HG03571 (cell line): ENCODE results near the gene IGF2R.

ENCODE experiments used
- ATAC-seq: cut with Tn5 transposase; IDR thresholded peaks from one replicate; pipeline ENCODE4 v1.9.1; 2021; ENCODE audit not compliant: unreplicated experiment

The IGF2R gene

DNA sequence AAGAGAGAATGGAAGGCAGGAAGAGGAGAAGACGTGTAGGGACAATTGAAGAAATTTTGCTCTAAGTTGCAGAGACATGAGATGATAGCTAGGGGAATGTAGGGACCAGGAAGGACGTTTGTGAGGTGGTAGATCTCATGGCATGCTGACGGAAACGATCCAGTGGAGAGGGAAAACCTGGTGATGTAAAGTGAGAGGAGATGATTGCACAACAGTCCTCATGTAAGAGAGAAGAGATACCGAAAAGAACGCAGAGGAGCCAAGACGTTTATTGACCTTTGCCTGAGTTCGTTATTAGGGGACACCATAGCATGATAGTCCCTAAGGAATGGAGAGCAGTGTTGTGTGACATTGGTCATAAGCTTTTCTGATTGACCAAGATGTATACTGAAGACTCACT is 55.3 kb downstream of the IGF2R start:
- ATAC-seq, result no peak

DNA sequence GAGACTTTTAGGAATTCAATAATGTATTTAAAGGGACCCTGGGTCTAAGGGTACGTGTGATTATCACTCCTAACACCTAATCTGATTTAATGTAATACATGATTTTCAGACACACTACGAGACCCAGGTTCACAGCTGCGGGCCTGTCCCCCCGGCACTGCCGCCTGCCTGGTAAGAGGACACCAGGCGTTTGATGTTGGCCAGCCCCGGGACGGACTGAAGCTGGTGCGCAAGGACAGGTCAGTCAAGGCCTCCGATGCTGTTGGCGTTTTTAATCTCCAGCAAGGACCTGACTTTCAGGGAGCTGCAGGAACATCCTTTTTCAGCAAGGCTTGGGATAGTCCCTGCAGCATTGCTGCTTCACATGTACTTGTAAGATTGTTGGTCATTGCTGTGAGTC is 58.2 kb downstream of the IGF2R start:
- ATAC-seq, result no peak

DNA sequence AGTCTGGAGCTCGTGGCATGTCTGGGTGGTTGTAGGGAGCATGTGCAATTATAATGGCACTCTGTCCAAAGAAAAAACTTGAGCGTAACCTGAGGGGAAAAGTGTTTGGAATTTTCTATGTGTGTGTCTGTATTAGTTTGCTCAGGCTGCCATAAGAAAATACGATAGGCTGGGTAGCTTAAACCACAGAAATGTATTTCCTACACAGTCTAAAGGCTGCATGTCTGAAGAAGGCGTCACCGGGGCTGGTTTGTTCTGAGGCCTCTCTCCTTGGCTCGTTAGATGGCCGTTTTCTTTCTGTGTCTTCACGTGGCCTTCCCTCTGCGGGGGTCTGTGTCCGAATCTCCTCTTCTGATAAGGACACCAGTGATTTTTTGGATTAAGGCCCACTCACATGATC is 59.0 kb downstream of the IGF2R start:
- ATAC-seq, result no peak

DNA sequence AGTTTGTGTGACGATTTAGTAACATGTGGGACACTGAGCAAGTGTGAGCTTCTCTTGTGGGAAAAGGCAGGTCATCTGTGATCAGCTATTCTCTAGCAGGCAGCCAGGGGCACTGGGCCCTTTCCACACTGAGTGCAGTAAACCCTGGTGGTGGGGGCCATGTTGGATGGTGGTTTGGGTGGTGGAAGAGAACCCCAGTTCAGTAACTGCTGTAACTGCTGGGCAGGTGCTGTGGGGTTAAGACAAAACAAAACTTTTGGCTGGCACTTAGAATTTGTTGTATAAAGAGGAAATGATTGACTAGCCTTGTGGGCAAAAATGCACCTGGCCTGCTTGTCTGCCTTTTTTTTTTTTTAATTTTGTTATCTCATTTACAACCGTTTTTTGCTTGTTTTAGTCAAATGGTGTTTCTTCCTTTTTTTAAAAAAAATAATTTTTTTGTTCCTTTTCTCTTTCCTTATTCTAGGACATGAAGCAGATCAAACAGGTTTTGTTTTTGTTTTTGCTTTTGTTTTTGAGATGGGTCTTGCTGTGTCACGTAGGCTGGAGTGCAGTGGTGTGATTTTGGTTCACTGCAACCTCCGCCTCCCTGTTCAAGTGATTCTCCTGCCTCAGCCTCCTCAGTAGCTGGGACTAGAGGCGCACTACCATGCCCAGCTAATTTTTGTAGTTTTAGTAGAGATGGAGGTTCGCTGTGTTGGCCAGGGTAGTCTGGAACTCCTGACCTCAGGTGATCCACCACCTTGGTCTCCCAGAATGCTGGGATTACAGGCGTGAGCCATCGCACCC is 59.8 kb downstream of the IGF2R start:
- no peak for ATAC-seq

DNA sequence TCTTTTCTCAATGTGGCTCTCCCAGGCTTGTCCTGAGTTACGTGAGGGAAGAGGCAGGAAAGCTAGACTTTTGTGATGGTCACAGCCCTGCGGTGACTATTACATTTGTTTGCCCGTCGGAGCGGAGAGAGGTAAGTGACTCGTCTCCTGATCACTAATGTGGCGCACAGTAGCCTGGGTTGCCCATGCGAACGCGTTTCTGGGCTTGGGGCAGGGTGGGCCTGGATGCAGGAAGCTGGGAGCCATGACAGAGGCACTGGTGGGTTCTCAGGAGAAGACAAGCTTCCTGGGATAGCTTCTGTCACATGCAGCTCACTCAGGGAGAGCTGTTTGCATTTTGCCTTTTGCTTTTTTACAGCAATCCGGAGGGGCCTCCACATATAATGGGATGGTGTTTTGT is 60.6 kb downstream of the IGF2R start:
- ATAC-seq, result no peak

DNA sequence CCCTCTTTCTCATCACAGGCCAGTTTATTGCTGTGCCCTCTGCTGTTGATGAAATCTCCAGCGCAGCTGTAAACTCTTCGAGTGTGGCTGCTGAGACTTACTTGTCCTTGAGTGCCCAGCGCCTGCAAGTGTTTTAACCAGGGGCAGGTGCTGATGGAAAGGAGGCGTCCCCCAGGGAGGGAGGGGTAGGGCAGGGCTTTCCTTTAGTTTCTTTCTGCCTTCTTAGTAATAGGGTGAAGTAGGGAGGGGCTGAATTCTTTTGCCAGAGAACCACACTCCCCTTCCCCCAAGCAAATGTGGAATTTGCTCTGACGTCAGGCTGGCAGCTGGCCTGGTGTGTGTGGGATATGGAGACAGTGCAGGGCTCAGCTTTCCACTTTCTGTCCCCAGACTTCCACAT is 61.2 kb downstream of the IGF2R start:
- no peak for ATAC-seq

DNA sequence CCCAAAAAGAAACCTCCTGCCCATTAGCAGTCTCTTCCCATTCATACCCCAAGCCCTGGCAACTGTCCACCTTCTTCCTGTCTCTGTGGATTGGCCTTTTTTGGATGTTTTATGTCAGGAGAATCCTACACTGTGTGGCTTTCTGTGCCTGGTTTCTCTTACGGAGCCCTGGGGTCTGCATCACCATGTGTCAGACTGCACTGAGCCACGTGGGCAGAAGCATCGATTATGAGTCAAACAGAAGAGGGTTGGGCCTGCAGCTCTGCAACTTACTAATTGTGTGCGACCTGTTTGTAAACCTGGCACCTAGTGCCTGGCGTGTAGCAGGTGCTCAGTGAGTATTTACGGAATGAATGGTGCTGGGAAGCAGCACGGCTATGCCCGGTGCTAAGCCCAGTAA is 62.6 kb downstream of the IGF2R start:
- no peak for ATAC-seq

DNA sequence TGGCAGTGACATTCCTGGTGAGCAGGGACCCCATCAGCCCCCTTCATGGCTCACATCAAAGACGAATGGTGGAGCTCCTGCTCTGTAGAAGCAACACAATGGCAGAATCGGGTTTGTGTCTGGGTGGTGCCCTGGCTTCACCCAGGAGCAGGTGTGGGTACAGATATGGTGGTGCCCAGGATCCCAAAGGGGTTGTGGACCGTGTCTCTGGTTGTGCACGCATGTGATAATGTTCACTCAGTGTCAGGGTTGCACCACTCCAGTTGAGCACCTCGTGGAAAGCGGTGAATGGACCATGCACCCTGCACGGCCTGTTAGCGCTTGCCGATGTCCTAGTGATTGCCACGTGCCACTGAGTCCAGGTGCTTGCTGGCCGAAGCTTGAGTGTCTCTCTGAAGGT is 63.0 kb downstream of the IGF2R start:
- ATAC-seq, result no peak

DNA sequence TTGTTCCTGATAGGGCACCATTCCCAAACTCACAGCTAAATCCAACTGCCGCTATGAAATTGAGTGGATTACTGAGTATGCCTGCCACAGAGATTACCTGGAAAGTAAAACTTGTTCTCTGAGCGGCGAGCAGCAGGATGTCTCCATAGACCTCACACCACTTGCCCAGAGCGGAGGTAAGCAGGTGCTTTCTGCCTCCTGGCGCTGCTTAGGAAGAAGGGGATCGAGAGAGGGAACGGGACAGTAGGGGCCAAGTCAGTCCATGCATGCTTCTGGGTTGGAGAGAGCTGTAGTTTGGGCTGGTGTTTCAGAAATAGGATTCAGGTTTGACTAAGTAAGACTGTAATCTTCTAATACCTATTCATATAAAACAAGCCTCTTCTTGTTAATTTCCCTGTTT is 63.7 kb downstream of the IGF2R start:
- ATAC-seq, result no peak

DNA sequence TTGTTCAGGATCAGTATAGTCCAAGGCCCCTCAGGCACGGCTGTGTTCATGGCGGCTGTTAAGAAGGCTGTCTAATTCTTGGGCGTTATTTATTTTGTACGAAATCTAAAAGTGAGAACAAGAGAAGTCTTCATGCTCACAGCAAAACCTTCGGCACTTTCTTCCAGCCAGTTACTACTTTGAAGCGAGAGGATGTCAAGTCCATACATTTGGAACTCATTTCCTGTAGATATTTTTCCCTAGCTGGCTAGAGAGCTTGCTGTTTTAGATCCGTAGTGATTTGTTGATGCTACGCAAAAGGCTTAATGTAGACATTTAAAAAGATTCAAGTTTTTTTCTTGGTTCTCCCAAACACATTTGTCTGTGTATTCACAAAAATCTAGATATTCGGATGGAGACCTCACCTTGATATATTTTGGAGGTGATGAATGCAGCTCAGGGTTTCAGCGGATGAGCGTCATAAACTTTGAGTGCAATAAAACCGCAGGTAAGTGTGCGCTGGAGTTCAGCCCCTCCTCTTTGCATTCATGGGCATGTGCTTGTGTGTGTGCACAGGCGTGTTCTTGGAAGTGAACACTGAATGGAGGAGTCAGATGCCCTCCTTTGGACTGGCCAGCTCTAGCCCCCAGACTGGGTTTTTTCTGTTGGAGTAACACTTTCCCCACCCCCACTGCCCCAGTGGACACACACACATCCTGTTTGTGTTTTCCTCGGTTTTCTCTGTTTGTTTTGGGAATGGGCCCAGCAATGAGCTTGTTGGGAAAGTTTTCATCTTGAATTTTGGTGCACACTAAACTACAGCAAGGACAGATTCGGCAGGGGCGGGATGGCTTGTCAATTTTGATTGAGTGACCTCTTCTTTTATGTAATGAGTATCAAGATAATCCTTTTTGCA is 65.4 kb downstream of the IGF2R start:
- ATAC-seq, result no peak

DNA sequence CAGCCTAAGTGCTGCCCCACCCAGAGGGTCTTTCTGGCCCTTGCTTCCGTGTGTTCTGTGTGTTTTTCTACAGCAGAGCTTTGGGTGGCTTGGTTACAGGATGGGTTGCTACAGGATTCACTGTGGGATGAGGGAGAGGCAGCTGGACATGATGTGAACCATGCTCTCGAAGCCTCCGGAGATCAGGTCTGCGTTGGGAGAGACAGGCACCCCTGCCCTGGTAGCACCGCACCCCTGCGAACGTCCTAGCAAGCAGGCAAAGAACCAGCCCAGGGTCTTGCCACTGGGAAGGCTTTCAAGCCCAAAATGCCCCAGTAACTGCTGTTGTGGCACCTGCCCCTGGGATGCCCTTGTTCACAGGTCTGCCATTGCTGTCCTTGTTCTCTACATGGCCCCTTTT is 66.4 kb downstream of the IGF2R start:
- no peak for ATAC-seq

DNA sequence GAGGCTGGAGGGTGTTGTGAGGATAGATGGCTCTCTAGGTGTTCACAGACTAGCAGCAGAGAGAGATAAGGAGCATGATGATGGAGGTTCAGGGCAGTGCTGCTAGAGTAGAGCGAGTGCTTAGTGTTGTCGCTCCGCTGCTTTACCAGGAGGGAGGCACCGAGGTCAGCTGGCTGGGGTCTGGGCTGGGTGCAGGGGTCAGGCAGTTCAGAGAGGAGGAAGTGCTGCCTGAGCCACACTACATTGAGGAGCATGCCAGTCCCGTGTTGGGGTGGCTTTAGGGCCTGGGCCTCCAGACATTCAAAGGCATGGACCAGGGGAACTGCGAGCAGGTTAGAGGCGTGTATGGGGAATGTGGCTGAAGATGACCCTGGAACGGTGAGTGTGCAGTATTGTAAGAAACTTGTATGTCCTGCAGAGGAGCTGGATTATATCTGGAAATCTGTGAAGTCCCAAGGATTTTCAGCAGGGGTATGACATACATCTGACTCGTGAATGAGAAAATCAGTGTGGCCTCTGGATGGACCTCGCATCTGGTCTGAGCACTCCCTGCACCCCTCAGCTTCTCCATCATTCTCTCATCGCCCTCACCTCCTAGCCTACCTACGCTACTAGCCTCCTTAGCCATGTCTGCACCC is 66.9 kb downstream of the IGF2R start:
- no peak for ATAC-seq

DNA sequence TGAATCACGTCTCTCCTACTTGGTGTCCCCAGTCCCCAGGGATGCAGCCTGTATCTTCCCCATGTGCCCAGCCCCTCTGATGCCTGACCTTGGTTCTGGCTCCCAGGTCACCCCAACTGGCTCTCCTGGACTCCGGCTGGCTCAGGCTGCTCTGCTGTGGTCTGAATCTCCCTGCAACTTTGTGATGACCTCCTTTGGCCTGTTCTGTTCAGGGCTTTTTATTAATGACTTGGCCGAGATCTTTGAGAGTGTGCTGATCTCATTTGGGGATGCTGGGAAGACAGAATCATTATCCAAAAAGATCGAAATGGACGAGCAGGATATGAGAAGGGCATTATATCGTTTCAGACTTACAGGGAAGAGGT is 67.4 kb downstream of the IGF2R start:
- no peak for ATAC-seq

DNA sequence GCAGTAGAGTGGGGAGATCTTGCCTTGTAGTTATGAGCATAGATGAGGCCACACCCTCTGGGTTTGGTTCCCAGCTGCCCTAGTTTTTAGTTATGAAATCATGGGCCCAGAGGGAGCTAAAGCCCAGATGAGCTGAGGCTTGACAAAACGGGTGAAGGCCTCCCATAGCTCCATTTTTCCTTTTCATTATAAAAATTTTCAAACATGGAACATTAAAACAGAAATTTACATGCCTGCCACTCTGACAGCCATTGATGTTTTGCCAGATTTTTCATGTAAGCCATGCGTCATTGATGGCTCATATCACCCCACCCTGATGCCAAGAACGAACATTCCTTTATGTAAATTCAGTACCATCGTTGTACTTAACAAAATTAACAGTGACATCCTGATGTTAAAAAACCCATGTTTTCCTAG is 67.9 kb downstream of the IGF2R start:
- no peak for ATAC-seq

DNA sequence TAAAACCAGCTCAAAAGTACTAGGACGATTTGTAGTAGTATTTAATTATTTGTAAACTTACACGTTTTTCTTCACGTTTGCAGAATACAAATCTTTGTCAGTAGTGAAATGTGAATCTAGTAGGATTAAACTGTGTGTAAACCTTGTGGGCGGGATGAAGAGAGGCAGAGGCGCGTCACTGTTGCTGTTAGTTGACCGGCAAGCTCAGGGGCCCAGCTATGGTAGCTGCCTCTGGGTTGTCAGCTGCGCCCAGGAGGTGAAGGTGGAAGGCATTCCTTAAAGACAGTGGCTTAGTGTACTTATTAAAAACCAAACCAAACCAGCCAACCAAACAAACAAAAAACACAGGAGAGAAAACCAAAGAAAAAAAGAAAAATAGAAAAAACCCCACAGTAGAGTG is 69.6 kb downstream of the IGF2R start:
- no peak for ATAC-seq

DNA sequence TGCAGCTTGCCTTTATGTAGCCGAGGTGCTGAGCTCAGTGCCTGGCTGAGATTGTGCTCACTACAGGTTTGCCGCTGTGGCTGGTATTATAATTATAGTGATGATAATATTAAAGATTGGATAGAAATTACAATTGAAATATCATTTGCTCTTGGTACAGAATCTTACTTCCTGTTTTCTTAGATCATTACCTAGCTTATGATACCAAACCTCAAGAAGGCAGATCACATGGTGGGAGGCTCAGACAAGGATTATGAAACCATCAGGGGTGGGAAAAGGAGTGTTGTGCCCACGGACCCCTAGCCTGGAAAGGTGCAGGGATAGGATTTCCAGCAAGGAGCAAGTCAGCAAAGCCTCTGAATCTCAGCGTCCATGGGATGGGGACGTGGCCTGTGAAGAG is 70.6 kb downstream of the IGF2R start:
- ATAC-seq, result no peak

DNA sequence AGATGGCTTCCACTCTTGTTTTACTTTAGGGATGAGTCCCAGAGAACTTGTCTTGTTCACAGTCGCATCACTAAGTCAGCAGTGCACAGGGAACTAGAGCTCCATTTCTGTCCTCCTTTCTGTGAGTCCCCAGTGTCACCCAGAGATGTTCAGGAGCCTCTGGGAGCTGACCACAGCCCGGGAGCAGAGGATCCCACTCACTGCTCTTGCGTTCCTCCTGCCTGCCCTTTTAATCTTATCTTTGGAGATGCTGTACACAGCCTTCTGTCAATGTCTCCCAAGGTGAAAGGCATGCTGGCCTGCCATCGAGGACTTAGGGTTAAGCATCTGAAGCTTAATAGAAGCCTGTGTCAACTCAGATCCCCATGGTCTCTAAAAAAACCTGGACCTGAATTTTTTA is 71.2 kb downstream of the IGF2R start:
- ATAC-seq, result no peak

DNA sequence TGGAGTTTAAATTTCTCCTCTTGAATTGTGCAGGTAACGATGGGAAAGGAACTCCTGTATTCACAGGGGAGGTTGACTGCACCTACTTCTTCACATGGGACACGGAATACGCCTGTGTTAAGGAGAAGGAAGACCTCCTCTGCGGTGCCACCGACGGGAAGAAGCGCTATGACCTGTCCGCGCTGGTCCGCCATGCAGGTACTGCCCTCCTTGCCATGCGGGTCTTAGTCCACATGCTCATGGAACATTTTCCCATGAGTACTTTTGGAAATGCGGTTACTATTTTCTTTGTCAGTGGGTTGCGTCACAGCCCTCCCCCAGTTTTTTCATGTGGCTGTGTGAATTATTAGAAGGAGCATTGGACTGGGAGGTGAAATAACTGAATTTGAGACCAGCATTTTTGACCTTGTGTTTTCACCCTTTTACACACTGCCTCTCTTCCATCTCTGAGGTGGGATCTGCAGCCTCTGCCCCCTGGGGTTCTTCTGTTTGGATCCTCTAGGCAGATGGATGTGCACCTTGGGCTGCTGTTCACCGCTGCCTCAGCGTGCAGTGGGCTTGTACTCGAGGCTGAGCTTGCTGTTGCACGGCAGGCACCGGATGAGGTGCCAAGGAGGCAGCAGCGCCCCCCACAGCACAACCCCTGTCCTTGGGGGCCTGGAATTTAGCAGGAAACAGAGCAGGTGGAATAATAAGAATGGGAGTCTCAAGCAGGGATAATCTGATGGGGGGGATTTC is 71.8 kb downstream of the IGF2R start:
- no peak for ATAC-seq

DNA sequence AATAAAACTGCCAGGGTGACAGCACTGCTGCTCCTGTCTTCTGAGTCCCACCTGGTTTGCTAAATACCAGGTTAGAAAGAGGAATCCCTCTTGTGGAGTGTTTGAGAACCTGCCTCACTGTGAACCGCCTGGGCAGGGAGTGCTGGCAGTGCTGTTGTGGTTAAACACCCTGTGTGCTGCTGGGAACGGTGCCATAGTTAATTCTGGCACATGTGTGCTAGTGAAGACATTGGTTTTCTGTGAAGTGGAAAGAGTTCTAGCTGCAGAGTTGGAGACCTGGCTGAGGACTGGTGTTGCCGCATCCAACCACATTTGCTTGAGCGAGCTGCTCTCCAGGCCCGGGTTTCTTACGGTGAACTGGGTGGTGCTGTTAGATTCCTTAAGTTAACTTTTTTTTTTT is 72.7 kb downstream of the IGF2R start:
- ATAC-seq, result no peak

DNA sequence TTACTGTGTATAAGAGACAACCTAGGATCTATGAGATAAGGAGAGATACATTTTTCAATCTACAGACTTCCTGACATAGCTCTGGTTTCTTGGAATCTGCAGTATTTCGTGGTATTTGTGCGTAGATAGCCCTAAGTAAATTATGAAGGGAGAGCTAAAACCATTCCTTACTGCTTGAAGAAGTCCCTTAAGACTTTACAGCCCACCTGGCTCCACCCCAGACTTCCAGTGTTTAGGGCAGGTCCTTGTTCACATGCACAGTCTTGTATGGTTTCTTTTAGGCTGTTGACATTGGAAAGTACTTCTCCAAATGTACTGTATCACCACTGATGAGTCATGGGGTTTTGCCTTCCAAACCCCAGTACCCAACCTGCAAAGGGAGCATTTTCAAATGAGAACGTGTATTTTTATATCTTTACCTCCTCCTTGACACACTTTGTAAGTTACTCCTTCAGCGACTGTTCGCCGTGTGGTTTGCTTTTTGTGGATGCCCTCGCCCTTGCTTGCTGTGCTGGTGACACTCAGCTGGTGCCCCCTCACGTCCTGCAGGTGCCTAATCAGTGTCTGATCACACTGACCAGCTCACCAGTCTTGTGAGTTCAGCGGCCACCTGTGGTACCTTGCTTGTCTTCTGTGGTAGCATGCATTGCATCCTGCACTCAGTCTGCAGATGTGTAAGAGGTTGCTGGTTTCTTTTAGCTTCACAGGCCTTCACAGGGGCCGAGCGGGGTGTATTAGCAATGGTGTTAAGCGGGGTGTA is 73.3 kb downstream of the IGF2R start:
- no peak for ATAC-seq
